Fibroblast of skin of abdomen (primary cell): Measurements from ENCODE around the gene INHBC. TPM values are rescaled to one million over a fixed set of nuclear protein-coding genes. Genes with fewer than 3 reads are reported as not detected.
A peak's percentile ranks its signal among the peaks of the same experiment; 100 is the strongest.
"Not testable (repeated sequence)": the region's sequence is repeated elsewhere in the genome, so short reads cannot be mapped to it uniquely, and the experiment has no call there.

Source experiments
- DNase-seq: peaks from one replicate; pipeline ENCODE4 v3.0.0-alpha.2; 2013
- polyA plus RNA-seq, 2 experiments: library from polyadenylated mRNA; unstranded; fragments of 120-200 nt; gene quantifications; one replicate each; pipeline ENCODE4 v1.2.1, GENCODE V29; 2013; ENCODE audit not compliant: insufficient read length in 2 of 2

INHBC gene, protein sequence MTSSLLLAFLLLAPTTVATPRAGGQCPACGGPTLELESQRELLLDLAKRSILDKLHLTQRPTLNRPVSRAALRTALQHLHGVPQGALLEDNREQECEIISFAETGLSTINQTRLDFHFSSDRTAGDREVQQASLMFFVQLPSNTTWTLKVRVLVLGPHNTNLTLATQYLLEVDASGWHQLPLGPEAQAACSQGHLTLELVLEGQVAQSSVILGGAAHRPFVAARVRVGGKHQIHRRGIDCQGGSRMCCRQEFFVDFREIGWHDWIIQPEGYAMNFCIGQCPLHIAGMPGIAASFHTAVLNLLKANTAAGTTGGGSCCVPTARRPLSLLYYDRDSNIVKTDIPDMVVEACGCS
- polyA plus RNA-seq (2013, experiment 1 of 2; ENCODE audit: insufficient read length): 0.19 TPM
- 0.17 TPM for polyA plus RNA-seq (2013, experiment 2 of 2; ENCODE audit: insufficient read length)

- DNase-seq: no peak
Measured at GRCh38 chr12:57434517-57435223, at the start of gene INHBC. Gene INHBC (plus strand): TSS chr12:57434784. CDS start chr12:57434887, 103 bp downstream.

DNA sequence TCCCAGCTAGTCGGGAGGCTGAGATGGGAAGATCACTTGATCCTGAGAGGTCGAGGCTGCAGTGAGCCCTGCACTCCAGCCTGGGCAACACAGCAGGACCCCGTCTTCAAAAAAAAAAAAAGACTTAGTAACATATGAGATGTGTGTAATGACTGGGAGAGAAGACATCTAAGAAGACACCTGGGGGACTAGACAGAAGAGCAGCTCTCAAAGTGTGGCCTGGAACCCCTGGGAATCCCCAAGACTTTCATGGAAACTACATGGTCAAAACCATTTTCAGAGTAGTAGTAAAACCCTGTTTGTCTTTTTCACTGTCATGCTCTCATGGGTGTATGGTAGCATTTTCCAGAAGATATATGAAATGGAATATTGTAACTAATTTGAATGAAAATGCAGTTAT, 49.0 kb upstream of the INHBC start:
- no peak for DNase-seq

DNA sequence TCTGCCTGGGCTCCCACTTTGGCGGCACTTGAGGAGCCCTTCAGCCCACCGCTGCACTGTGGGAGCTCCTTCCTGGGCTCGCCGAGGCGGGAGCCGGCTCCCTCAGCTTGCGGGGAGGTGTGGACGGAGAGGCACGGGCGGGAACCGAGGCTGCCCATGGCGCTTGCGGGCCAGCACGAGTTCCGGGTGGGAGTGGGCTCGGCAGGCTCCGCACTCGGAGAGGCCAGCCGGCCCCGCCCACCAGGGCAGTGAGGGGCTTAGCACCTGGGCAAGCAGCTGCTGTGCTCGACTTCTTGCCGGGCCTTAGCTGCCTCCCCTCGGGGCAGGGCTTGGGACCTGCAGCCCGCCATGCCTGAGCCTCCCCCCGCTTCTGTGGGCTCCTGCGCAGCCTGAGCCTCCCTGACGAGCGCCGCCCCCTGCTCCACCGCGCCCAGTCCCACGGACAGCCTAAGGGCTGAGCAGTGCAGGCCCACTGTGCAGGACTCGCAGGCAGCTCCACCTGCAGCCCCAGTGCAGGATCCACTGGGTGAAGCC, 48.3 kb upstream of the INHBC start:
- no peak for DNase-seq

DNA sequence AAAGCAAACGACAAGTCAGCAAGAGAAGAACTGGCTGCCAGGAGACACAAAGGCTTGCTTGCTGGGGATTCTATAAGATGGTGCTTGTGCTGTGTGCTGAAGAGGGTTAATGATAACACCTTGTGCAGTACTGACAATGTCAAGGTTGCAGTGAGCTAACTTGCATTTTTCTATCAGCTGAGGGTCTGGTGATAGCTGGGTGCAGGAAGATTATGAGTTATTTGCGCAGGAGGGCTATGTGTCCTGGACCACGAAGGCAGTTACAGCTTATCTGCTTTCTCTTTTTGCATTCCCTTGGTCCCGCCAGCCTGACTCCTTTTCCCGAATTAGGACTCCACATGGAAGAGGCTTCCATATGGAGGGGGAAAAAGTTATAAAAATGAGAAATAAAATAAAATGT, 46.2 kb upstream of the INHBC start:
- no peak for DNase-seq

DNA sequence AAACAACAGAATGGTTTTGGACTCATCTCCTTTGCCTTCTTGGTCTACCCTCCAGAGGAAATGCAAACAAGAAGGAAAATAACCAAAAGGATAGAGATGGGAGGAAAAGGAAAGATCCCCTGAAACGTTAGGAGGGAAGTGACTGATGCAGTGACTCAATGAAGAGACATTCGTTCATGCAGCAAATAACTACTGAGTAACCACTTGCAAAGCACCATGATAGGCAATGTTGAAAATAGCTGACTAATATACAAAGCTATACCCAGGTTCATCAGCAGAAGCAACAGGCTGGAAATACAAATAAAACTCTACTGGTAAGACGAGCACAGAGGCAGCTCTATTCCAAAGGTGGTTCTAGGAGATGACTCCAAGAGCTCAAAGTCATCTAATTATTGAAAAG, 45.6 kb upstream of the INHBC start:
- peak; percentile 85 for DNase-seq

DNA sequence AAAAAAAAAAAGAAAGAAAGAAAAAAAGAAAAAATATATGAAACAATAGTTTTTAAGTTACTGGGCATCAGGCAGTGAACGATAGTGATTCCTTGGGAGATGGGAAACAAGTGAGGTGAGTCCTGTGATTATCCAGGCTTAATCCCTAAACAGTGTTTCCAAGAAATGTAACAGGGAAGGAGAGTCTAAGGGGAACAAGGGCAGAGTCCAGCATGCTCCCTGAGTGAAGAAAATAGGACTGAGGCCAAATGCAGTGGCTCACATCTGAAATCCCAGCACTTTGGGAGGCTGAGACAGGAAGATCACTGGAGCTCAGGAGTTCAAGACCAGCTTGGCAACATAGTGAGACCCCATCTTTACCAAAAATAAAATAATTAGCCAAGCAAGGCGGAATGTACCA, 44.4 kb upstream of the INHBC start:
- DNase-seq: no peak

DNA sequence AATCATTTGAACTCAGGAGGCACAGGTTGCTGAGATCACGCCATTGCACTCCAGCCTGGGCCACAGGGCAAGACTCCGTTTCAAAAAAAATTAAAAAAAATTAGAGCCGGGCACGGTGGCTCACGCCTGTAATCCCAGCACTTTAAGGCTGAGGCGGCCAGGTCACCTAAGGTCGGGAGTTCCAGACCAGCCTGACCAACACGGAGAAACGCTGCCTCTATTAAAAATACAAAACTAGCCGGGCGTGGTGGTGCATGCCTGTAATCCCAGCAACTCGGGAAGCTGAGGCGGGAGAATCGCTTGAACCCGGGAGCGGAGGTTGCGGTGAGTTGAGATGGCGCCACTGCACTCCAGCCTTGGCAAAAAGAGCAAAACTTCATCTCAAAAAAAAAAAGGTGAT, 39.5 kb upstream of the INHBC start:
- DNase-seq: no peak

DNA sequence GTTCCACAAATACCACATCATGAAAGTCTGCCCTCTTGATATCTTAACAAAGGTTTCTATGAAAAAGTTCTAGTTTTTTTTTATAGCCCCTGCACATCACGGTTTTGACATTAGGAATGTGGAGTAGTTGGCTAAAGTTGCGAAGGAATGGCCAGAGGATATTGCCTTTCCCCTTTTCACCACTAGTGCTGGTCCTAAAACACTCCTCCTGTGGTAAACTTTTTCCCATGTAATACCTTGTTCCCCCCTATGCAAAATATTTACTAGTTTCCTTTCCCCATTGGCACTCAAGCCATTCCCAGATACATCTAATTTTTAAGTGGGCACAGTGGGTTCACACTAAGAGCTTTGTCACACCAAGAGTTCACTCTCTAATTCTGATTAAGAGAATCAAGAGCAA, 37.1 kb upstream of the INHBC start:
- no peak for DNase-seq

GRCh38 chr12:57399718-57400463, 34.7 kb upstream of the INHBC start:
- DNase-seq: not testable (repeated sequence)

DNA sequence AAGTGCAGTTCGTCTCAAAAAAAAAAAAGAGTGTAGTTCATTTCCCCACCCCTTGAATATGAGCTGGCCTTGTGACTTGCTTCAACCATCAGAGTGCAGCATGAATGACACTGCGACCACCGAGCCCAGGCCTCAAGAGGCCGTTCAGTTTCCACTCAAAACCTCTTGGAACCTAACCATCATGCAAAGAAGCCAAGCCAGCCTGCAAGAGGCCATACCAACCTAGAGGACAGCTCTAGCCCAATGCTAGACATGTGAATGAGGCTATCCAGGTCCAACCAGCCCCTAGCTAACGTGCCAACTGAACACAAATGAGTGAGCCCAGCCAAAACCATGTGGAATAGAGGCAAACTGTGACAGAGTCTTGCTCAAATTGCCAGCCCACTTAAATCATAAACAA, 33.4 kb upstream of the INHBC start:
- DNase-seq: no peak

DNA sequence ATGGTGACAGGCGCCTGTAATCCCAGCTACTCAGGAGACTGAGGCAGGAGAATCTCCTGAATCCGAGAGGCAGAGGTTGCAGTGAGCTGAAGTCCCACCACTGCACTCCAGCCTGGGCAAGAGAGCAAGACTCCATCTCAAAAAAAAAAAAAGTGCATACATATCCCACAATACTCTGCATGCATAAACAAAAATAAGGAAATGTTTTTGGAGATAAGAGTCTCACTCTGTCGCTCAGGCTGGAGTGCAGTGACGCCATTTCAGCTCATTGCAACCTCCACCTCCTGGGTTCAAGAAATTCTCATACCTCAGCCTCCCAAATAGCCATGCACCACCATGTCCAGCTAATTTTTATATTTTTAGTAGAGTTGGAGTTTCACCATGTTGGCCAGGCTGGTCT, 32.4 kb upstream of the INHBC start:
- DNase-seq: not testable (repeated sequence)

GRCh38 chr12:57404966-57405640, 29.5 kb upstream of the INHBC start:
- no peak for DNase-seq

DNA sequence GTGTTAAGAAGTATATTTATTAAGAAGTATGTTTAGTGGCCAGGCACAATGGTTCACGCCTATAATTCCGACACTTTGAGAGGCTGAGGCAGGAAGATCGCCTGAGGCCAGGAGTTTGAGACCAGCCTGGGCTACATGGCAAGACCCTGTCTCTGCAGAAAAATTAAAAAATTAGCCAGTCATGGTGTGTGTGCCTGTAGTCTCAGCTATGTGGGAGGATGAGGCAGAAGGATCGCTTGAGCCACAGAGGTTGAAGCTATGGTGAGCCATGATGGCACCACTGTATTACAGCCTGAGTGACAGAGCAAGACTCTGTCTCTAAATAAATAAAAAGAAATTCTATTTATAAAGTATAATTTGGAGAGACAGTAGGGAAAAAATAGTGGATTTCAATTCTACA, 24.1 kb upstream of the INHBC start:
- no peak for DNase-seq

- not testable (repeated sequence) for DNase-seq
Measured at GRCh38 chr12:57414160-57414559, 20.4 kb upstream of the INHBC start.

- no peak for DNase-seq
Measured at GRCh38 chr12:57415088-57415487, 19.5 kb upstream of the INHBC start.

DNA sequence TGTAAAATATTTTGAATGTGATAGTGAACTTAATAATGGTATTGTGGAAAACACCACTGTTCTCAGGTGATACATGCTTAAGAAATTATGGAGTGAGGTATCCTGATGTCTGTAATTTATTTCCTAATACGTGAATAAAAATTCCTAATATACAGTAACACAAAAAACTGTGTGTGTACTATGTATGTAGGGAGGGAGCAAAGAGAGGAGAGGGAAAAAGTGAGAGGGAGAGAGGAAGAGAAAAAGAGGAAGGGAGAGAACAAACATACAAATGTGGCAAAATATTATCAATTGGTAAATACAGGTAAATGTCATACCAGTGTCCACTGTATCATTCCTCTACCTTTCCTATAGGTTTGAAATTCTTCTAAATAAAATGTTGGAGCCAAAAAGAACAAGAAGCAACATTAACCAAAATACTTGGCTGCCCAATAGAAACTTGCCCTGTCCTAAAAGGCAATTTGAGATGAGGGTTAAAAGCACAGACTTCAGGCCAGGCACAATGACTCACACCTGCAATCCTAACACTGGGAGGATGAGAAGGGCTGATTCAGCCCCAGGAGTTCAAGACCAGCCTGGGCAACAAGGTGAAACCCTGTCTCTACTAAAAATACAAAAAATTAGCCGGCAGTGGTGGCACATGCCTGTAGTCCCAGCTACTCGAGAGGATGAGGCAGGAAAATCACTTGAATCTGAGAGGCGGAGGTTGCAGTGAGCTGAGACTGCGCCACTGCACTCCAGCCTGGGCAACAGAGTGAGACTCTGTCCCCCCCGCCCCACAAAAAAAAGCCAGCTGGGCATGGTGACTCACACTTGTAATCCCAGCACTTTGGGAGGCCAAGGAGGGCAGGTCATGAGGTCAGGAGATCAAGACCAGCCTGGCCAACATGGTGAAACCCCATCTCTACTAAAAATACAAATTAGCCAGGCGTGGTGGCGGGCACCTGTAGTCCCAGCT, 18.3 kb upstream of the INHBC start:
- peak; percentile 16 for DNase-seq

- no peak for DNase-seq
Measured at GRCh38 chr12:57418255-57418654, 16.3 kb upstream of the INHBC start.

GRCh38 chr12:57419495-57419894, 15.1 kb upstream of the INHBC start:
- DNase-seq: no peak

DNA sequence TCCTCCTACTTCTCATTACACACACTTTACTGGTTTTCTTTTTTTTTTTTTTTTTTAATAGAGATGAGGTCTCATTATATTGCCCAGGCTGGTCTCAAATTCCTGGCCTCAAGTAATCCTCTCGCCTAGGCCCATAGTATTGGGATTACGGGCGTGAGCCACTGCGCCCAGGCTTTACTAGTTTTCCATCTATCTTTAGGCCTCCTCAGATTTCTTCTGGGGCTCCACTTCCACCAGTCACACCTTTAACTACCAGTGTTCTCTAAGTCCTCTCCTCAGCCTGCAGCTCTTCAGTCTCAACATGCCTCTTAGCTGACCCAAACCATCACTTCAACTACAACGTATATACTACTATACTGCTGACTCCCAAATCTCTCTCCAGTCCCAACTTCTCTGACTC, 14.1 kb upstream of the INHBC start:
- DNase-seq: no peak

DNA sequence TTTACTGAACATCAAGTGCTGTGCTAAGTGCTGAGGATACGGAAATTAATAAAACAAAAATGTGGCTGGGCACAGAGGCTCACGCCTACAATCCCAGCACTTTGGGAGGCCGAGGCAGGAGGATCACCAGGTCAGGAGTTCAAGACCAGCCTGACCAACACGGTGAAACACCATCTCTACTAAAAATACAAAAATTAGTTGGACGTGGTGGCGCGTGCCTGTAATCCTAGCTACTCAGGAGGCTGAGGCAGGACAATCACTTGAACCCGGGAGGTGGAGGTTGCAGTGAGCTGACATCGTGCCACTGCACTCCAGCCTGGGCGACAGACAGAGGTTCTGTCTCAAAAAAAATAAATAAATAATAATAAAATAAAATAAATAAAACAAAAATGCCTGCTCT, 7.6 kb upstream of the INHBC start:
- not testable (repeated sequence) for DNase-seq

- no peak for DNase-seq
Measured at GRCh38 chr12:57428965-57429364, 5.6 kb upstream of the INHBC start.
